GM18907 (cell line): ENCODE results near the gene DUSP1.

Source experiments
- ATAC-seq: cut with Tn5 transposase; IDR thresholded peaks from one replicate; pipeline ENCODE4 v1.9.1; 2021; ENCODE audit warnings: mild to moderate bottlenecking, moderate library complexity; ENCODE audit not compliant: unreplicated experiment

Gene DUSP1

DNA sequence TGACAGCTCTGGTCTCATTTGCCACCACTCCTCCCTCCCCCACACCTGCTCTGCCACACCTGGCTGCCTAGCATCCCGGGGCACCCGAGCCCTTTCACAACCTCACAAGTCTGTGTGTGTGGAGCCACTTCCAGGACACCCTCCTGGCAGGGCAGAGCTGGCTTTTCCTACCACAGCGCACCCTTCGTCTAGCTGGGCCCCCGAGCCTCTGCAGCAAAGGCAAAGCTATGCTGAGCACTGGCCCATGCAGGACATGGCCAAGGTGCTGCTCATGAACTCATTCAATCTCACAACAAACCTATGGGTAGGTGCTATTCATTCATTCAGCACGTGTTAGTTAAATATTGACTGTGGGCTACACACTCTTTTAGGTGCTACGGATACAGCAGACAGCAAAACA is 43.4 kb downstream of the DUSP1 start:
- ATAC-seq: no peak

DNA sequence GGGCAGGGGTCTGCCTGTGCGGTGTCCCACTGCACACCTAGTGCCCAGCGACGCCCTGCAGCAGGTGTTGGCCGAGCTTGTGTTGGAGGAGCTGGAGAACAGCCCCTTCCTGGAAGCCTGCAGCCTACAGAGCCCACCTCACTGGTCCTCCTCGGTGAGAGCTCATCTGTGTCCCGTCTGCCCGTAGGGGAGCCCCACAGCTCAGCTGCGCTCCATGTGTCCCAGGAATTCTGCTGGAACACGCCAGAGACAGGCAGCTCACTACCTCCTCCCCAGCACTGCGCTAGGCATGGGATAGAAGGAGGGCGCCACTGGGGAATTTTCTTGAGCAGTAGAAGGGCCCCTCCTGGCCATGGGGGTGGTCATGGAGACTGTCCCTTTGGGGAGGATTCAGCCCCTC is 44.0 kb downstream of the DUSP1 start:
- ATAC-seq: no peak

DNA sequence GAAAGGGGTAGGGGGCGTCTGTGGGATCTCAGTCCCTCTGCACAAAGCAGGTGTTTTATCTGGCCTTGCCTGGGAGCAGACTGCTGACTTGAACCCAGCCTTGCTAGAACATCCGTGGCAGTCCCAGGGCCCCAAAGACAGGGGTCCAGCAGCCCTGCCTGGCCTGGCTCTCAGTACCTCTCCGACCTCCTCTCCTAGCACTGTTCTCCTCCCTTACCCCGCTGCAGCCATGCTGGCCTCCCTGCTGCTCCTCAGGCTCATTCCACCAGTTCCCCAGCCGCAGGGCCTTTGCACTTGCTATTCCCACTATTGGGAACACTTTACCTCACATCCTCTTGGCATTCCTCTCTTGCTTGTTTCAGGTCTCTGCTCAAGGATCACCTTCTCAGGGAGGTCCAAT is 45.2 kb downstream of the DUSP1 start:
- no peak for ATAC-seq

DNA sequence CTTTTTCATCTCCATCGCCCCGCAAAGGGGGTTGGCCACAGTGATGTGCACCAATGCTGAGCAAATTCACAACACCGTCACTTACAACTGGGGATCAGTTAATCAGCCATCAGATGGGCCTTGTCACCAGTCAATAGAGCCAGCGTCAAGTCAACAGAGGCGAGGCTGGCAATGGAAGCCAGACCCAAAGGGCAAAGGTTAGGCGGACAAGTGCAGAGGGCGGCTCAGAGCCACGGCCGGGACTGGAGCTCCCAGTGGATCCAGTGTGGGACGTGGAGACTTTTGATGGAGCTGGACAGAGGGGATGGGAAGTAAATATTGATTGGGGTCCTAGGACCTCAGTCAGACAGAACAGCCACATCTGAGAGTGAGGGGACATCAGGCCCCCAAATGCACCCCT is 45.7 kb downstream of the DUSP1 start:
- ATAC-seq: no peak

DNA sequence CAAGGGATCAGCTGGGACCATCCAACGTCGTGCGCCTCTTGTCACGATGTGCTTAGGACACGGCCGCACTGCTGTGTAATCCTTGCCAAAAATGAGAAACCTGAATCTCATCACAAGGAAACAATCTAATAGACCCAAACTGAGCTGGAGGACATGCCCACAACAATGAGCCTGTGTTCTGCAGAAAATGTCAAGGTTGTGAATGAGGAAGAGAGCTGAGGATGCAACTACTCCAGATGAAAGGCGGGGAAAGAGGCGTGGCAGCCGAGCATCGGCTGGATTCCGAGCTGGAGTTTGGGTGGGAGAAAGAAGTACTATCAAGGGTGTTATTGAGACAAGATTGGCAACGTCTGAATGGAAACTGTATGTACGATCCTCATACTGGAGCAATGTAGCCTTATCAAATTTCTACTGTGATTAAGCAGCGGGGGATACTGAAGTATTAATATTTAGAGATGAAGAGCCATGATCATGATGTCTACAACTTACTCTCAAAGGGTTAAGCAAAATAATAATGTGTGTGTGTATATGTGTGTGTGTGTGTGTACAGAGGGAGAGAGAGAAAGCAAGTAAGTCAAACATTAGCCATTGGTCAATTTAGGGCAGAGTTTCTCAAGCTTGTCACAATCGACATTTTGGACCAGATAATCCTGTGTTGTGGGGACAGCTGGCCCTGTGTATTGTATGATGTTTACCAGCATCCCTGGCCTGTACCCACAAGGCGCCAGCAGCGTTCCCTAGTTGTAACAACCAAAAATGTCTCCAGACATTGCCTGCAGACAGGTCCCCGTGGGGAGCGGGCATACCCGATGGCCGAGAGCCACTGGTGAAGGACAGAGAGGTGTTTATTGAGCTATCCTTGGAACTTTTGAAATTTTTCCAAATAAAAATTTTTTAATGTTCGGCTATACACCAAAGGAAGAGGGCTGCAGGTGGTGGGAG is 46.5 kb downstream of the DUSP1 start:
- ATAC-seq: no peak

DNA sequence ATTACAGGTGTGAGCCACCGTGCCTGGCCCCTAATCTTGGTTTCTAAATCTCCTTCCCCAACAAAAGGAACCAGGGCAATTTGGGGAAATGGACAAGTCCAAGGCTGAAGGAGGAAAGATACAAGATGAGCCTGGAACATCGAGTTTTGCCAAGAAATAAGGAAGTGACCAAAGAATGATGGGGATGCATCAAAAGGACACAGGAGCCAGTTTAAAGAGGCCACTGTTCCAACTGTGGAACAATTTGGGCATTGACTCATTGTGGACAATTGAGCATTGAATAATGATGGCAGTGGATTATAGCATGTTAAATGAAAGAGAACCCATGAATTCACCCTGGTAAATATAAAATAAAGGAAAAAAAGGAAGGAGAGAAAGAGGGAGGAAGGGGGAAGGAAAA is 47.5 kb downstream of the DUSP1 start:
- no peak for ATAC-seq

DNA sequence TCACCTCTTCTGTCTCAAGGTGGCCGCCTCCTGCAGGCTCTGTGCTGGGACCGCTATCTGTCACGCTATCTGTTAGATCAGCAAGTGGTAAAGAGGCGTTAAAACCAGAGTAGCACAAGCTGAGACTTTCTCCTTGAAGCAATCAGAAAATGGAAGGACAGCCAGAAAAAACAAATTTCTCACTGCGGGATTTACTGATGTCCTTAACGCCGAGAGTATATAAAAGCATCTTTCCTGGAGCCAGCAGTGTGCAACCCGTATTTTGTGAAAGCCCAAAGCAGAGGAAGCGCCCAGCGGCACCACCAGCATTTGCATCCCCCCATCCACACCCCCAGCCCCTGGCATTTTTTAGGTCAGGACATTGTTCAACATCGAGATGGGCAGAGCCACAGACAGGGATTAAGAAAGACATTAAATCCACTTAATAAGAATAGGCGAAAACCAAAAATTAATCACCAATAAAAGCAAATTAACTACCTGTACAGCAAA is 48.6 kb downstream of the DUSP1 start:
- ATAC-seq: no peak

DNA sequence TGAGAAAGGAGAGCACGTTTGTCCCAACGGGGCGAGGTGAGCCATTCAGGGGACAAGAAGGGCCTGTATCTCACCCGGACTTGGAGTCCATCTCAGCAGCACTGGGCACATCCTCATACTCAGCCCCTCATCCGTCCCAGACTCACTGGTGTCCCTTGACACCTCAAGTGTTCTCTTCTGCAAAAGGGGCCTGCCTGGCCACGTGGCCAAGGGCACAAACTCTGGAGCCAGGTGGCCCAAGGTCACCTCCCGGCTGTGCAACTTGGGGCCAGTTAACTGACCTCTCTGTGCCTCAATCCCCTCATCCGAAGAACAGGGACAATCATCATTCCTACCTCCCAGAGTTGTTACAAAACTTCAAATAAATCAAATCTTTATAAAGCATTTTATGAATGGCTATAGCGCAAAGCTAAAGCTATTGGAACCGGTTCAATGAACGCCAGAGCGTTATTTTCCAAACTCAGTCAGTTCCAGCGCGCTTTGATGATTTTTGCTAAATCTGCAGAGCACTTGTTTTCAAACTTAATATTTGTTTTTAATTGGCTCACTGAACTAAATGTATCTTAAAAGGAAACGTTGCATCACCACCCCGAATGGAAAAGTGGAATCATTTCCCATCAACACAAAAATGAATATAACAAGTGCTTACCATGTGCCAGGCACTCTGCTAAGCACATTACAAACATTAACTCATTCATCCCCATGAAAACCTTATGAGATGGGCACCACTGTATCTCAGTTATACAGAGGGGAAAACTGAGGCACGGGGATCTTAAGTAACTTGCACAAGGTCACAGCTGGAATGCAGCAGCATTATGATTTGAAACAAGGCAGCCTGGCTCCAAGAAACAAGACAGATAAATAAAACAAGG is 49.3 kb downstream of the DUSP1 start:
- no peak for ATAC-seq

DNA sequence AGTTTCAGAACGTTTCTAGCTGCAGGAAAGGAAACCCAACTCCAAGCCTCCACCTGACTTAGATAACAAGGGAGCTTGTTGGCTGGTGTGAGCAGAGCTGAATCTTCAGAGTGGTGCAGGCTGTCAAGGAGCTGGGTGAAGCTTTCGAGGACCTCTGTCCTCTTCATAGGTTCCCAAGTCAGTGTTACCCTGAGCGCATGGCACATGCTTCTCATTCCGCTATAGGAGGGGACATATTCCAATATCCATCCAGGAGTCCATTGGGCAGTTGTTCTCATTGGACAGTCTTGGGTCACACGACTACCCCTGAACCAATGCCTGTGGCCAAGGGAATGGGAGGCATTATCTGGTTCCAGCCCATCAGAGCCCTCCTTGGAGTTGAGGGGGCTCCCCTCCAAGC is 50.3 kb downstream of the DUSP1 start:
- no peak for ATAC-seq

DNA sequence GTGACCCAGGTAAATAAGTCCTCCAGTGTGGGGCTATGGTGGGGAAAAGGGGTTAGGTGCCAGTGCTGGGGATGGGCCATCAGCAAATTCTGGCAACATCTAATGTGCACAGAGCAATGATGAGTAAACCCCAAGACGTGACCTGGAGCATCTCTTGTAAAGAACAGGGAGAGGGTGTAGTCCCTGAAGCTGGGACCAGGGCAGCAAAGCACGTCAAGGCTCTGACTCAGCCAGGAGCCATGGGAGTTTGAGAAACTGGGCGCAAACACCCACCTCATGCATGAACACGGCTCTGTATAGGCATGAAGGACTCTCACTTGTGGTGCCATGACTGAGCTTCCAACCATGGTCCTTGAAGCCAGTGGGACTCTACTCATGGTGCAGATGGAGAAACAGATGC is 51.8 kb downstream of the DUSP1 start:
- ATAC-seq: no peak

DNA sequence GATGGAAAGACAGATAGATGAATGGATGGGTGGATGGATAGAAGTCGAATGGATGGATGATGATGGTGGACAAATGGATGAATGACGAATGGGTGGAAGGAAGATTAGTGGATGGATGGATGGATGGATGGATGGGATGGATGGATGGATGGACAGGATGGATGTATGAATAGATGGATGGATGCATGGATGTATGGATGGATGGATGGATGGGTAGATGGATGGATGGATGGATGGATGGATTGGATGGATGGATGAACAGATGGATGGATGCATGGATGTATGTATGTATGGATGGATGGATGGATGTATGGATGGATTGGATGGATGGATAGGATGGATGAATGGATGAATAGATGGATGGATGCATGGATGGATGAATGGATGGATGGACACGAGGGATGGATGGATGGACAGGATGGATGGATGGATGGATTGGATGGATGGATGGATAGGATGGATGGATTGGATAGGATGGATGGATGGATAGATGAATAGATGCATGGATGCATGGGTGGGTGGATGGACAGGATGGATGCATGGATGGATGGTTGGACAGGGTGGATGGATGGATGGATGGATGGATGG is 52.4 kb downstream of the DUSP1 start:
- no peak for ATAC-seq
